ENCODE data around the gene SDCBP2.

DNA sequence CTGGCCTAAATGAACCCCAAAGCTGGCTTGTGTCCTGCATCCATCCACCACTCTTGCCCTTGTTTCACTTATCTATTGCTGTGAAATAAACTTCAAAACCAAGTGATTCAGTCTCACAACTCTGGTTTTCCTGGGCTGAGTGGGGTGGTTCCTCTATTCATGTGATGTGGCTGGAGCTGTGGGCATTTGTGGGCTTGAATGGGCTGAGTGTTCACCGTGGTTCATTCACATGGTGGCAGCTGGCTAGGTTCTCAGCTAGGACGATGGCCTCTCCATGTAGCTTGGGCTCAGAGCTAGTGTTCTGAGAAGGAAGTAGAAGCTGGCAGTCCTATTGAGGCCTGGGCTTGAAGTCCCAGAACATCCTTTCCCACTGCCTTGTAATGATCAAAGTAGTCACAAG lies 33.5 kb upstream of the SDCBP2 start:
- TF ChIP-seq, protein P1, sequence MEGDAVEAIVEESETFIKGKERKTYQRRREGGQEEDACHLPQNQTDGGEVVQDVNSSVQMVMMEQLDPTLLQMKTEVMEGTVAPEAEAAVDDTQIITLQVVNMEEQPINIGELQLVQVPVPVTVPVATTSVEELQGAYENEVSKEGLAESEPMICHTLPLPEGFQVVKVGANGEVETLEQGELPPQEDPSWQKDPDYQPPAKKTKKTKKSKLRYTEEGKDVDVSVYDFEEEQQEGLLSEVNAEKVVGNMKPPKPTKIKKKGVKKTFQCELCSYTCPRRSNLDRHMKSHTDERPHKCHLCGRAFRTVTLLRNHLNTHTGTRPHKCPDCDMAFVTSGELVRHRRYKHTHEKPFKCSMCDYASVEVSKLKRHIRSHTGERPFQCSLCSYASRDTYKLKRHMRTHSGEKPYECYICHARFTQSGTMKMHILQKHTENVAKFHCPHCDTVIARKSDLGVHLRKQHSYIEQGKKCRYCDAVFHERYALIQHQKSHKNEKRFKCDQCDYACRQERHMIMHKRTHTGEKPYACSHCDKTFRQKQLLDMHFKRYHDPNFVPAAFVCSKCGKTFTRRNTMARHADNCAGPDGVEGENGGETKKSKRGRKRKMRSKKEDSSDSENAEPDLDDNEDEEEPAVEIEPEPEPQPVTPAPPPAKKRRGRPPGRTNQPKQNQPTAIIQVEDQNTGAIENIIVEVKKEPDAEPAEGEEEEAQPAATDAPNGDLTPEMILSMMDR (IDR thresholded peaks at IDR 0.05), result no peak
- TF ChIP-seq EZH2 (IDR thresholded peaks at IDR 0.05; ENCODE audit: borderline replicate concordance, insufficient read depth, low read depth, low read length, poor library complexity, severe bottlenecking), result no peak
